ENCODE results near the gene ERFE. TPM values are rescaled to one million over a fixed set of nuclear protein-coding genes. Genes with fewer than 3 reads are reported as not detected.
A peak's percentile ranks its signal among the peaks of the same experiment; 100 is the strongest.

ERFE gene
- total RNA-seq, 4 donors from 2014 or later, result 0.35 to 0.94 (median 0.74) TPM; not detected in 1

- no peak overlapping the region for H3K27ac ChIP-seq
- WGBS, 2 donors (ENCODE audit: low coverage in 1 of 2), result 44 to 69% methylated on average over 3 to 11 of the region's 22 CpGs
- H3K27me3 ChIP-seq, result peaks cover 6% of the 10 kb centered on the region
- no peaks in the 10 kb centered on the region for H3K36me3 ChIP-seq
- TF ChIP-seq POLR2AphosphoS5 (IDR thresholded peaks at IDR 0.05) (no peak), CTCF (IDR thresholded peaks at IDR 0.05) (no peak), EP300 (IDR thresholded peaks at IDR 0.05) (no peak), POLR2A (IDR thresholded peaks at IDR 0.05) (no peak)
- no peak for ATAC-seq
- peaks cover 0 to 9% (median 0%) of the 10 kb centered on the region in 3 donors for H3K4me1 ChIP-seq
- no peak overlapping the region for H3K4me3 ChIP-seq
- H3K9me3 ChIP-seq, result no peaks in the 10 kb centered on the region
Measured at GRCh38 chr2:238152771-238153688, 5.7 kb upstream of the ERFE start.

DNA sequence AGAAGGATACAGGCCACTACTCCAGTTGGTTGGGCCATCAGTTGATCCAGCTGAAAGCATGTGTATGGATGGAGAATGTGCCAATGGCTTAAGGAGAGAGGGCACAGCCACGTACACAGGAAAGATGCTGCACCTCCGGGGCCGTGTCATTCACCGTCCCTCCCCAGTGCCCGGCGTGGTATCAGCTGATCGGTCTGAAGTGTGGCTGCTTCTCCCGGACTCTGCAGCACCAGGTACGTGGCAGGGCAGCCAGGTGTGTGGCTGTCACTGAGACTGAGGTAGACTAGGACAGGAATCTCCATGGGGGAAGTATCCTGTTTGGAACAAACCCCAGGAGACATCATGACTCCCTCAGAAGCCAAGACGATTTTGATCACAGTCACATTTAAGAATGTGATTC lies 4.2 kb upstream of the ERFE start:
- TF ChIP-seq EP300 (IDR thresholded peaks at IDR 0.05), result no peak
- no peak for TF ChIP-seq POLR2A (IDR thresholded peaks at IDR 0.05)
- no peak for TF ChIP-seq POLR2AphosphoS5 (IDR thresholded peaks at IDR 0.05)
- TF ChIP-seq CTCF (IDR thresholded peaks at IDR 0.05), result no peak
- ATAC-seq, result no peak
- Histone ChIP-seq H3K4me1 (peaks cover 0 to 23% (median 5%) of the 10 kb centered on the region in 3 donors), H3K9me3 (no peaks in the 10 kb centered on the region), H3K27me3 (peaks cover 19% of the 10 kb centered on the region), H3K27ac (no peak overlapping the region), H3K4me3 (no peak overlapping the region), H3K36me3 (no peaks in the 10 kb centered on the region)
- WGBS, 2 donors (ENCODE audit: low coverage in 1 of 2), result 67% methylated on average over 1 of the region's 10 CpGs; no CpG with 5 or more reads in 1 of the 2 donors

DNA sequence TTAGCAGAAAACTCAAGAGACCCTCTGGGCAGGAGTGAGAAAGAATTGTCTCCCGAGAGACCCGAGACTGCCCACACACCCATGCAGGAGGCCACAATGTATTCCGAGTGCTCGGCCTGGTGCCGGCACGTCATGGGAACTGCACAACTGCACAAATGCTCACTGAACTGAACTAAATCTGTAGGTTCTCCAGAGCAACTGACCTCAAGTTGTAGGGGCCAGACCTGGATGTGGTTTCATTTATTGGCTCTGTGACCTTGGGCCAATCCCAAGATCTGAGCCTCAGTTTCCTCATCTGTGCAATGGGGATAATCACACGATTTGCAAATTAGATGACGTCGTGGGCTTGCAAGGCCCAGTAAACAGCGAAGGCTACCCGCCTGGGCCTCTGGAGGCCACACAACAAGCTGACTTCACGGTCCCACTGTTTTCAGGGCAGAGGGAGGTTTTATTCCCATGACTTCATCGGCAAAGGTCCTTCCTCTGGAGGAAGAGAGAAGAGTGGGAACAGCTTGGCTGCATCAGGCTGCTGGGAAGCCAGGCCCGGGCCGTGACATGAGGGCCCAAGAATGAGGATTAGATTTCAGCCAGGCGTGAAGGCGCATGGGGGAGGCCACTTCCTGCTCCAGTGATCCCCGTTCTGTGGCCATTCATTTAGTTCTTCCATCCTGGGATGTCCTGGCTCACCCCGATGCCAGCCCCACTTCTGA lies 3.6 kb upstream of the ERFE start:
- Histone ChIP-seq H3K9me3 (no peaks in the 10 kb centered on the region), H3K4me1 (peaks cover 0 to 29% (median 5%) of the 10 kb centered on the region in 3 donors), H3K27me3 (peaks cover 26% of the 10 kb centered on the region), H3K27ac (peak overlapping the region in 2 of 4 donors; percentile 2 to 40), H3K36me3 (no peaks in the 10 kb centered on the region), H3K4me3 (no peak overlapping the region)
- WGBS, 2 donors (ENCODE audit: low coverage in 1 of 2), result 59 to 84% methylated on average over 6 to 17 of the region's 19 CpGs
- ATAC-seq, result peak; percentile 30
- peak; percentile 16 for TF ChIP-seq POLR2AphosphoS5 (IDR thresholded peaks at IDR 0.05)
- TF ChIP-seq POLR2A (IDR thresholded peaks at IDR 0.05), result no peak
- no peak for TF ChIP-seq CTCF (IDR thresholded peaks at IDR 0.05)

DNA sequence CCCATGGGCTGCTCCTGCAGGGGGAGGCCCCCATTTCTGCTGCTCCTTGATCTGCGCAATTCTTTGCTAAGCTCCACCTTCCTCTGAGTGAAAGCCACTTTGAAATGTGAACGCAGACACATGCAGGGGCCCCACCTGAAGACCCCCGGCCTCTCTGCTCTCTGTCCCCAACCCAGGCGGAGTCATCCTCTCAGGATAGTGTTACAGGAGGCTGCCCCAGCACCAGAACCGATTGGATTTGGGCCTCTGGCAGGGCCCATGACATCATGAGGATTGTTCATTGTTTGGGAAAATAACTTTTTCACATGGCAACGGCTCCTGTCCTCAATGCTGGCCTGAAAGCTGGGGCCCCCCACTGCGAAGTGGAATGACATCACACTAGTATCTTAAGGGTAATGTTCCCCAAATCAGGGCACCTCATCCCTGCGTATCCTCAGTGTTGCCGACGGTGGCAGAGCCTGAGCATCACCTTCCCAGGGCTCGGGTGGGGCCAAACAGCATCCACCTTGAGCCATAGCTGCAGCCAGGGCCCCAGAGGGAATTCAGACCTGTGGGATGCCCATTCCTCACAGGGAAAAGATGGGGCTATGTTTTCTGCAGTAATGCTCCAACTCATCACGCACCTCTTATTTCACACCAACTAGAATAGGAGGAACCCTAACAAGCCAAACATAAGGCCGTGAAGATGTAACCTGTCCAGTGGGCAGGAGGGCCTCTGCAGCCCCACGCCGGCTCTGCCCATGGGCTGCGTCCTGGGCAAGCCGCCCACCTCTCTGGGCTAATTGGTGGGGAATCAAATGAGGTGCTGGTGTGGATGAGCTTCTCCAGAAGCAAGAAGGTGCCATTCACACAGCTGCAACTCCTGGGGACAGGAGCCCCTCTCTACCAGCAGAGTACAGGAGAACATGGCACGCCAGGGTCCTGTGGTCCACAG lies 2.7 kb upstream of the ERFE start:
- H3K4me3 ChIP-seq, result no peak overlapping the region
- peaks cover 34% of the 10 kb centered on the region for H3K27me3 ChIP-seq
- peak overlapping the region in 2 of 4 donors; percentile 2 to 40 for H3K27ac ChIP-seq
- no peak for ATAC-seq
- peaks cover 0 to 33% (median 5%) of the 10 kb centered on the region in 3 donors for H3K4me1 ChIP-seq
- H3K36me3 ChIP-seq, result no peaks in the 10 kb centered on the region
- 73 to 80% methylated on average over 3 to 6 of the region's 18 CpGs for WGBS, 2 donors (ENCODE audit: low coverage in 1 of 2)
- no peaks in the 10 kb centered on the region for H3K9me3 ChIP-seq
- TF ChIP-seq POLR2A (IDR thresholded peaks at IDR 0.05) (no peak), CTCF (IDR thresholded peaks at IDR 0.05) (no peak), EP300 (IDR thresholded peaks at IDR 0.05) (no peak), POLR2AphosphoS5 (IDR thresholded peaks at IDR 0.05) (no peak)

Data from gastroesophageal sphincter (tissue), 4 donors.